Medulla oblongata (tissue), 1 donor: ENCODE data around the gene ABCC11.
A peak's percentile ranks its signal among the peaks of the same experiment; 100 is the strongest.
"Not testable (repeated sequence)": the region's sequence is repeated elsewhere in the genome, so short reads cannot be mapped to it uniquely, and the experiment has no call there.

ENCODE experiments used
- DNase-seq: peaks from one replicate; pipeline ENCODE4 v3.0.0-alpha.2; 2015; ENCODE audit errors: extremely low spot score

ABCC11 gene

DNA sequence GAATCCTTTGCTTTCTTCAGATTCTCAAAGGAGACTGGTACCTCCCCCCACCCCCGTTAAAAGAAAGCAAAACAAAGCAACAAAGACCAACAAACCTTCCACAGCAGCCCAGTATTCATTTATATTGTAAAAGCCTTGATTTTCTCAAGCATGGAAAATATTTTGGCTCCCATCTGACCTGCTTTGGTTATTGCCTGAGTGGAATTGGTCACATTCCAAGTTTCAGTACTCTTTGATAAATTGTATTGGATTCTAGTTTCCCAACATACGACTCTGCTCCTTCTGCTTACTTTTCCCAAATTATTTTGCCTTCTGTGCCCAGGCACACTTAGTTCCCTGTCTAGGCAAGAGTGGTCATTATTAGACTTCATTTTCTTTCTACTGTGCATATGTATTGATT lies 1.3 kb downstream of the ABCC11 start:
- DNase-seq, result no peak

DNA sequence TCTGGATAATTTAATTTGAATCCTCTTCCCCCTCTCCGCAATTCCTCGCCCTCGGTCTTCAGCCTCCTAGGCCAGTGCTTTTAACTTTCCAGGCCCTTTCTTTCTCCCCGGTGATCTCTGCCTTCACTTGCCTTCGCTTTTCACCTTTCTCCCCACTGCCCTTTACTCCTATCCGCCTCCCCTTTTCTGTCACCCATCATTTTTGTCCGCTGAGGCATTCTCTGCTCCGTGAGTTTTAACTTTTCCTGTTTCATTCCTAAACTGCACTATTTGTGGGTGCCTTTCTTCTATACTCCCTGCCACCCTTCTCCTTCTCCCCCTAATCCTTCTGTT lies 2.5 kb downstream of the ABCC11 start:
- no peak for DNase-seq

DNA sequence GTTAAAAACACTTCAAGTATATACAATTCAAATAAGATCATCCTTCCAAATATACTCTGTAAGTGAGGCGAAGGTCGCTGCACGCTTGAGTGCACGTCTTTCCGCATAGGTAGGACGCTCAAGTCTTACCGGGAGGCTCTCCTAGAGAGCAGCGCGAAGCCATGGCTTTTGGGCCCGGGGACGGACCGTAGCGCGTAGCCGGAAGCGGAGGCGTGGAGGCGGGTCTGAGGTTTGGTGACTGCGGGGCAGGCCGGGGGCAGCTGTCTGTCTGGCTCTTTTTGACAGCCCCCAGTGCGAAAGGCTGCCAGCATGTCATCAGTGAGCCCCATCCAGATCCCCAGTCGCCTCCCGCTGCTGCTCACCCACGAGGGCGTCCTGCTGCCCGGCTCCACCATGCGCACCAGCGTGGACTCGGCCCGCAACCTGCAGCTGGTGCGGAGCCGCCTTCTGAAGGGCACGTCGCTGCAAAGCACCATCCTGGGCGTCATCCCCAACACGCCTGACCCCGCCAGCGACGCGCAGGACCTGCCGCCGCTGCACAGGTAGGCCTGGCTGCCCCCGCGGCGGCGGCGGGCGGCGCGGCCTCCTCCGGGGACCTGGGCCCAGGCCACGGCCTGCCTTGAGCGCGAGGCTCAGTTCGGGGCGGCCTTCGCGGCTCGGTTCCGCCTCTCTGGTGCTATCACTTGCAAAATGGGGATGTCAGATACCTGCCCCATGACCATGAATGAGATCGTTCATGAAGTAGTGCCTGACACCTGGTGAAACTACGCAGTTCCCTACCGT lies 3.1 kb downstream of the ABCC11 start, which contains the start of gene LONP2:
TSS of gene LONP2 (plus strand) at position 221 of the 783 bp plus-strand sequence. CDS start at position 310, 89 bp downstream.
- DNase-seq, result peak; percentile 94

DNA sequence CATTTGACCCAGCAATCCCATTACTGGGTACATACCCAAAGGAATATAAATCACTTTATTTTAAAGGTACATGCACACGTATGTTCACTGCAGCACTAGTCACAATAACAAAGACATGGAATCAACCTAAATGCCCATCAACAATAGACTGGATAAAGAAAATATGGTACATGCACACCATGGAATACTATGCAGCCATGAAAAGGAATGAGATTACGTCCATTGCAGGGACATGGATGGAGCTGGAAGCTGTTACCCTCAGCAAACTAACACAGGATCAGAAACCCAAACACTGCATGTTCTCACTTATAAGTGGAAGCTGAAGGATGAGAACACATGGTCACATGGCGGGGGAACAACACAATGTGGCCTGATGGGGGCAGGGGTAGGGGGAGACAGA lies 7.2 kb downstream of the ABCC11 start:
- not testable (repeated sequence) for DNase-seq

DNA sequence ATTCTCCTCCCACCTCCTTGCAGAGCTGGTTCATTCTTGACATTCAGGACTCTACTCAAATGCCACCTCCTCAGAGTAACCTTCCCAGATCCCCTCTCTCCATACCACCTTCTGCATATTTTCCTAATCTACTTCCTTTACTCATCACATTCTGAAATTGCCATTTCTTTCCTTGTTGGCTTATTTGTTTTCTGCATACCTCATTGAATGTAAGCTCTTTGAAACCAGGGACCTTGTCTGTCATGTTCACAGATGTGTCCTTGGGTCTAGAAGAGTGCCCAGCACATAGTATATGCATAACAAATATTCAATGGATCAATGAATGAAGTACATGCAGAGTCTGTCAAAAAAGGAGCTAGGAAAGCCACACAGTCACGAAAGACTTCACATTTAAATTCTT lies 11.1 kb downstream of the ABCC11 start:
- no peak for DNase-seq

DNA sequence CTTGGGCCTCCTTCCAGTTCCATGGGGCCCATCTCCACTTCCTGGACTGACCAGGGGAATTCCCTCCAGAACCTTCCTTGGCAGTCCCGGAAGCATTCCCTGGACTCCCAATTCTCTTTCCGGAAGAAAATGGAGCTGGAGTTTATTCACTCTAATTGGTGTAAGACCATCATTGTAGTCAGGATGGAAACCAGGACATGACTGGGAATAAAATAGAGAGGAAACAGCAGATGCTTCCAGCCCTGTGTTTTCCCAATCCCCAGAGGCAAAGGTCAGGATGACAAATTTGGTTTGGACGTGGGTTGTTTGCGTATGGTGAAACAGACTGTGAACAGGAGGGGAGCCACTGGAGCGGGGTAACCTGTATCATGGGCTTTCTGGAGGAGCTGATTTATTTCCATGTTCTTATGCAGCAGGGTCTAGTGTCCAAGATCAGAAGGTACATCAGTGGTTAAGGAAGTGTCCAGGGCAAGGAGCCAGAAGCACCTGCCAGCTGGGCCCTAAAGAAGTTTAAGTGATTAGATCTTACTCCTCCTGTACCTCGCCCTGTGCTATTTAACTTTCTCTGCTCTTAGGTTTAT lies 11.7 kb downstream of the ABCC11 start:
- no peak for DNase-seq

DNA sequence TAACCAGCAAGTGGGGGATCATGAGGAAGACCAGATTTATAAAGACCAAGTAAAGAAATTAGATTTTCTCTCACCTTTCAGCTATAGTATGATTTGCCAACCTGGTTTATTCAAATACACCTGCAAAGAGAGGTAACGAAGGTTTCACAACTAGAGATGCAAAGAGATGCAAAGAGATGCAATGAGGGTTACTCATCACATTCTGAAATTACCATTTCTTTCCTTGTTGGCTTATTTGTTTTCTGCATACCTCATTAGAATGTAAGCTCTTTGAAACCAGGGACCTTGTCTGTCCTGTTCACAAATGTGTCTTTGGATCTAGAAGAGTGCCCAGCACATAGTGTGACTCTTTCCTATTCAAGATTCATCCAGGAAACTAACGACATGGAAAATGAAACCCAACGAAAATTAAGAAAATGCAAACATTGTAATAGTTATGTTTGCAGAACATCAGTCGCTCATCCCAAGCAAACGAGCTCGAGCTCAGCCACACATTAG lies 12.2 kb downstream of the ABCC11 start:
- DNase-seq, result no peak

DNA sequence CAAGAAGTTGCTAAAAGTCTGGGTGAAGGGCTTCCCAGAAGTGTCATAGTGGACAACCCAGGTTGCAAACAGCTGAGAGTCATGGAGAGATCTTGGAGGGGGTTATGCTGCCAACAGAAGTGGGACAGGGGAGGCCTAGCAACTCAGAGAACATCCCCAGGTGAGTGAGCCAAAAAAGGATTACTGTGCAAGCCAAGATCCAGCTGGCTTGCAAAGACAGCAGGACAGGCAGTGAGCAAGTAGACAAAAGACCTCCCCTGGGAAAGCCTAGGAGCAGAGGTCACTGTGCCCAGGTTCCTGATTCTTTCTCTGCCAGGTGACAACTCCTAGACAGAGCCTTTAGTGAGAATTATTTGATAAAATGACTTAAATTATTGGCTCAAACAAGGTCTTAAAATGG lies 12.7 kb downstream of the ABCC11 start:
- no peak for DNase-seq

DNA sequence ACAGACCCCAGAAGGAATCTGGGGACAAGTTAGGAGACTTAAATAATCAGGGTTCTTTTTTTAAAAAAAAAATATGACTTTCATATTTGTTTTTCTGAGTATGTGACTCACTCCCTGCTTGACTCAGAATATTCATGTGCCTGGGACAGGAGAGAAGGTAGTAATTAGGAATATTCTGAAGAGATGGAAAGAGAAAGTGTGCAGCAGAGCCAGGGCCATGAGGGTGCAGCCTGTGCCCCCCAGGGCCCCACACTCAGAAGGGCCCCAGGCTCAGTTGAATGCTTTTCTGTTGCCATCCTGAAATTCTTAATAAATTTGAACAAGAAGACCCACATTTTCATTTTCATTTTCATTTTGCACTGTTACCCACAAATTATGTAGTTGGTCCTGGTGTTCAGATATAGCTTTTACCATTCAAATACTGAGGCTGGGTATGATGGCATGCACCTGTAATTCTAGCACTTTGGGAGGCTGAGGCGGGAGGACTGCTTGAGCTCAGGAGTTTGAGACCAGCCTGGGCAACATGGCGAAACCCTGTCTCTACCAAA lies 14.8 kb downstream of the ABCC11 start:
- no peak for DNase-seq

DNA sequence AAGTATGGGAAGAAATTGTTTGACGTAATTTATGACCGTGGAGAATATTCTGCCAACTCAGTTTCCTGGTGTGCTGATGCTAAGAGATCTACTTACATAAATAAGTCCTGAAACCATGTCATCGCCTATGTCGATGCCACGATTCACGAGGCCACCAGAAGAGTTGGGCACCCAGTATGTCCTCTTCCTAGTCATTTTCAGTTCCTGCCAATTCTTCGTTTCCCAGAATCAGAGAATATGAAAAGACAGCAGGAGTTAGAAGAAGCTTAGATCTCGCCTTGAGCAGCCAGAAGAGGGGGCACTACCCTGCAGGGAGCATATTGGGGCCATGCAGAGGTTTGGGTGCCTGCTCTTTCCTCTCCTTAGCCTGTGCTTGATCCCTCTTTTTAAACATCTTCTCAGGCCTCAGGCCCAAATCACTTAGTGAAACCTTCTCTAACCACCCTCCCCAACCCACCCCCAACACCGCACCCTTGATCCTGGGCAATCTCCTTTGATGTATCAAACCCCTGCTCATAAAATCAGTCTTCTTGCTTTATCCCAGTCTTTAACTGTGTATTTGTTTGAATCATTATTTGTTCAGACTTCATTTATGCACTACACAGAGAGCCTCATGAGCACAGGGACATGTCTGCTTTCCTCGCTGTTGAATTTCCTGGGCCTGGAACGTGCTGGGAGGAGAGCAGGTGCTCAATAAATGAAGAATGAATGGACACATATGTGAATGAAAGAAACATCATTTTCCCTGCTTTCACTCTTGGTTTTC lies 15.4 kb downstream of the ABCC11 start:
- DNase-seq, result peak; percentile 62

DNA sequence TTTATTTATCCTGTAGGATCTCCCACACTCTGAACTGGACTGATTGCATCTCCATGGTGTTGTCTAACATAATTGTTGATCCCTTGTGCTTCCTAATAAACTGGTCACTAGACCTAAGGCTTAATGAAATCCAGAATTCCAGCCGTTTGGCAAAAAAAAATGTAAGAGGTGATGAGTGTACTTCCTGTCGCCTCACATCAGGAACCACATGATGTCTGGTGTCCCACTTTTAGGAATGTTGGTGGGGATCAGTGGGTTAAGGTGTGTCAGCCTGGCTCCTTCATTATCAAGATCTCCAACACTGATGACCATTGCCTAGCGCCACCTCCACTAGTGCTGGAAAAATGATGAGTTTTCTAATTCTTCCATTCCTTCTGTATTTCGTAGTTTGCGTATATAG lies 21.9 kb downstream of the ABCC11 start:
- no peak for DNase-seq

DNA sequence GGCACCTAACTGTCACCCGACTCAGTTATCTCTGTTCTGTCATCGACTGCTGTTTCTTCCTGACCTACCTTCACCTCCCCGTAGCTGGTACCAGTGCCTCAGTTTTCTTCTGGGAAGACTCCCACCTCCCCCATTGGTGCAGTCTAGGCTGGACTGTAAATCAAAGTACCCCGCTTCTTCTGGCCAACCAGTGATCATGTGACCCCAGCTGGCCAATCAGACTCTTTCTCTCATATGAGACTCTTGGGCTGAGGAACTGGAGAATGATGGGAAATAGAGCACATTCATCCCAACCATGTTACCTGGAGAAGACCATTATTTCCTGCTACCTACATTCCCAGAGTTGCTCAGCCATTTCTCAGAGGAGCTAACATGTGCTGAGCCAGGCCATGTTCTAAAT lies 23.8 kb downstream of the ABCC11 start:
- DNase-seq, result no peak

DNA sequence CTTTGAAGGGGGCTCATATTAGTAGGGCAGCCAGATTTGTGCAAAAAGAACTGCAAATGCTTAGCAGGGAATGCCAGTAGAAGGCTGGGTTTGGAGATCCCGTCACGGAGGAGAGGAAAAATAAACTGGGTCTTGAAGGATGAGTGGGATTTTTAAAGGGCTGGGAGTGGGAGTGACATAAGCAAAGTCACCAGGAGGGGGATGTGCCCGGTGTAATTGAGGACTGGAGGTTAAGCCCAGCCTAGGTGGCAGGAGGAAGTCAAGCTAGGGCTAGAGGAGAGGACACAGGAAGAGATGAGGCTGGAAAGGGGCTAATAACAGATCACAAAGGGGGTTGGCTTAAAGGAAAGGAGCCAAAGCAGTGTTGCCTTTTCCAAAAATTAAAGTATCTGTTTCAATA lies 26.4 kb downstream of the ABCC11 start:
- no peak for DNase-seq

DNA sequence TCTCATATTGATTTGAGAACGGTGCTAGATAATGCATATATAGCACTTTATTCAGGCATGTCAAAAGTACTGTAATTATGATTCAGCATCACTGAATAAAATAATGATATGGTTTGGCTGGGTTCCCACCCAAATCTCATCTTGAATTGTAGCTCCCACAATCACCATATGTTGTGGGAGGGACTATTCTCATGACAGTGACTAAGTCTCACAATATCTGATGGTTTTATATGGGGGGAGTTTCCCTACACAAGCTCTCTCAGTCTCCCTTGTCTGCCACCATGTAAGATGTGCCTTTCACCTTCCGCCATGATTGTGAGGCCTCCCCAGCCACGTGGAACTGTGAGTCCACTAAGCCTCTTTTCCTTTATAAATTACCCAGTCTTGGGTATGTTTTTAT lies 28.9 kb downstream of the ABCC11 start:
- no peak for DNase-seq

DNA sequence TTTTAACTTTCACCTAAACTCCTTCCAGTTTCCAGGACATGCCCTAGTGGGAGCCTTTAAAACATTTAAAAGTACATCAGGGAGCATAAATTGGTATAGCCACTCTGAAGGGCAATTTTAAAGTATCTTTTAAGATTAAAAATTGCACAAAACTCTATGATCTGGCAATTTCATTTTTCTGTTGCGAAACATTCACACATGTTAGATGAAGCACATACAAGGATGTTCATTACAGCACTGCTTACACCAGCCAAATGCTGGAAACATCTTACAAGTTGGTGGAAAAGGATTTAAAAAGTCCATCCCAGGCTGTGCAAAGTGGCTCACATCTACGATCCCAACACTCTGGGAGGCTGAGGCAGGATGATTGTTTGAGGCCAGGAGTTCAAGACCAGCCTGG lies 29.6 kb downstream of the ABCC11 start:
- no peak for DNase-seq

DNA sequence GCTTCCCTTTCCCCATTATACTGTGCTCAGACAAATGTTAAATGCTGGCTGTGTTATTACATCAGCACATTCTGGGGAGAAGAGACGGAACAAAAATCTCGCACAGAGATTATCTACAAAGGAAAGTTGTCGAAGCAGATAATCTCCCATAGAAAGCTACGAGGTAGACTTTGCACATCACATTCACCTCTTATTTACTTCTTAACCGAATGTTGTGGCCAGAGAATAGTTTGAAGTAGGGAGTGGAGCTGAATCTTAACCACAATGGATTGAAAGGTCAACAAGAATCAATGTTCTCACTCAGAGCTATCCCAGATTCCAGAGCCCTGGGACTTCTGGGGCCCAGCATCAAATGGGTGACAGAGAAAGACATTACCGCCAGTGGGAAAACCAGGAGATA lies 31.6 kb downstream of the ABCC11 start:
- DNase-seq, result no peak

DNA sequence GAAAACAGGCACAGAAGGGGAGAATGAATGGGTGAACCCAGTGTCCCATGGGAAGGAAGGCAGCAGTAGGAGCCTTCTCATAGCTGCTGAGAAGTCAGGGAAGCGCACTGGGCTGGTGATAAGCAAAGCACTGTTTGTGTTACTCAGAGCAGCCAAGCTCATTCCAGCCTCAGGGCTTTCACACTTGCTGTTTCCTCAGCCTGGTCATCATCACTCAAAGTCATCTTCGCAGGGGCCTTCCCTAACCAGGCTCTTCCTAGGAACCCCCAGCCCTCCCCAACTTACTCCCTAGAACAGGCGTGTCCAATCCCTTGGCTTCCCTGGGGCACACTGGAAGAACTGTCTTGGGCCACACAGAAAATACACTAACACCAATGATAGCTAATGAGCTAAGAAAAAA lies 35.3 kb downstream of the ABCC11 start:
- no peak for DNase-seq

DNA sequence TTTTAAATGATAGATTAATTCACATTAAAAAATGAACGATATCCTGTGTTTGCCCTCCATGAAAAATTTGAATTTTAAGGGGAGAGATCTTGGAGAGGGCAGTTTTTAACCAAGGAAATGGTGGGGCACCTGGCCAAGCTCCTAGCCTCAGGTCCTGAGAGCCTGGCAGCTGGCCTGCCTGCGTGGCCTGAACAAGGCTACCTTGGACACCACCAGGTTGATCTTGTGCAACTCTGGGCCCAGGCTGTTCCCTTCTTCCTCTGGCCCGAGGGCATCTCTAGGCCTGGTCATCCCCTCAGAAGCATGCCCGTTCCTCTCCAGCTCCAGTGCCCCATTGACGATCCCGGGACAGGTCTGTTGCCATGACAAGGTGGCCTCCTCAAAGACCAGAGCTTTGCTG lies 36.6 kb downstream of the ABCC11 start:
- no peak for DNase-seq

DNA sequence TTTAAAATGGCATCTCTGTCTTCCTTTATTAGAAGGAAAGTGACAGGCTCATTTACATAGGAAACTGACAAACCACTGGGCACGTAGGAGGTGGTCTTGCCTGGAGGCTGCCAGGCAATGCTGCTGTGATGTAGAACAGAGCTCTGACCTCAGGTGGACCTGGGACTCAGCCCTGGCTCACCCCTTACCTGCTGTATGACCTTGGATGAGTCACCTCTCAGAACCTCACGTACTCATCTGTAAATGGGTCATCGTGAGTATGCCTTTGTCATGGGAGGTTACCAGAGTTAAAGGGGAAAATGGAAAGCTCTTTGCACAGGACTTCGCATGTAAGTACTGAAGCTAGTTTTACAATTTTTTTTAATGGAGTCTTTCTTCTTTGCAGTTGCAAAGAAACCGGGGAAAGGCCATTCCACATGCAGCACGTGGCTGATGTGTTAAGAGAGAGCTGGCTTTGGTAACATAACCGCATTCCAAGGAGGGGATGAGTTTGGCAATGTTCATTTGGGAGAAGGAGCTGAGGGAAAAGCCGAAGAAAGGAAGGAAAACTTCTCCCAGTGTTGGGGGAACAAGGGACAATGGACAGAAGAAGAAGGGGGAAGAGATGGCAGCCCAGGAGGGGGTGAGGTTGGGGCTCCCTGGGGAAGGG lies 40.6 kb downstream of the ABCC11 start:
- no peak for DNase-seq

DNA sequence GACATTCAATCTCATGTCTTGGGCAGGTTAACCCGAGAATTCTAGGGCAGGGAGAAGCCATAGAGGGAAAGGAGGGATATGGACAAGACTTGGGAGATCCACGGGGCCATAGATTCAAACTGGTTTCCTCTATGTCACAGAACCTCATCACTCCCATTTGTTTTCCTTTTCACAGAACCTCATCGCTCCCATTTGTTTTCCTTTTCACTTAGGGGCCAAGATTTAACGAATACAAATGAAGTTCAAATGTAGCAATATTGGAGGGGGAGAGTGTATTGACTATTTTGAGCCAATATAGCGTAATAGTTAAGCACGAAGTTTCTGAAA lies 42.6 kb downstream of the ABCC11 start:
- DNase-seq, result no peak

DNA sequence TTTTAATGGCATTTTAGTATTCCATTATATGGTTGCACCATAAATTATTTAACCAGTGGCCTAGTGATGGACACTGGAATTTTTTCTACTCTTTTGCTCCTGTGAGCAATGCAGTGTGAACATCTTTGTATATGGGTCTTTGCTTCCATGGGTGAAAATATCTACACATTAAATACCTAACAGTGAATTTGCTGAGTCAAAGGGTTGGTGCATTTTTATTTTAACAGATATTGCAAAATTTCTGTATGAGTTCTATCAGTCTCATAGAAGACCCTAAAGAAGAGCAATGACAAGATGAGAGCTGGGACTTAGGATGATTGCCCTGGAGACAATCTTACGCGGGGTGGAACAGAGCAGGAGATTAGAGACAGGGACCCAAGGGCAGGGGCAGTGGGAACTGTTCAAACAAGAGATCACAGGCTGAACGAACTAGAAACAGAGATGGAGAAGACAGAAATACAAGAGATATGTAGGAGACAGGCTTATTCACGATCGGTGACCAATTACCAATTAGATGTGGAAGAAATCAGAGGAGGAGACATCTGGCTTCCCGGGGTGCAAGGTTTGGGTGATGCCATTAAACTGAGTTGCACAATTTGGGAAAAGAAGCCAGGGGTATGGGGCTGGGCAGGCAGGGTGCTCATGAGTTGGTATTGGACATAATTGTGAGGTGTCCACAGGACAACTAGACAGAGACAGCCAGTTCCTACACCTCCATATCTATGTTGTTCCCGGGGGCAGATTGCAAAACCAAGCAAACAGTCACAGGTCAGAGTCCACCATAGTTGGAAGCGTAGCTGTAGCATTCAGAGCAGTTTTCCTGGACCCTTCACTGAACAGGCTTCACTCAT lies 43.1 kb downstream of the ABCC11 start:
- no peak for DNase-seq
